NCI-H1436 (cell line): ENCODE measurements around the gene ISG15.

ENCODE experiments used
- DNase-seq: peaks from one replicate; lab custom pipeline; 2025; lab: John Stamatoyannopoulos, UW

The ISG15 gene

DNA sequence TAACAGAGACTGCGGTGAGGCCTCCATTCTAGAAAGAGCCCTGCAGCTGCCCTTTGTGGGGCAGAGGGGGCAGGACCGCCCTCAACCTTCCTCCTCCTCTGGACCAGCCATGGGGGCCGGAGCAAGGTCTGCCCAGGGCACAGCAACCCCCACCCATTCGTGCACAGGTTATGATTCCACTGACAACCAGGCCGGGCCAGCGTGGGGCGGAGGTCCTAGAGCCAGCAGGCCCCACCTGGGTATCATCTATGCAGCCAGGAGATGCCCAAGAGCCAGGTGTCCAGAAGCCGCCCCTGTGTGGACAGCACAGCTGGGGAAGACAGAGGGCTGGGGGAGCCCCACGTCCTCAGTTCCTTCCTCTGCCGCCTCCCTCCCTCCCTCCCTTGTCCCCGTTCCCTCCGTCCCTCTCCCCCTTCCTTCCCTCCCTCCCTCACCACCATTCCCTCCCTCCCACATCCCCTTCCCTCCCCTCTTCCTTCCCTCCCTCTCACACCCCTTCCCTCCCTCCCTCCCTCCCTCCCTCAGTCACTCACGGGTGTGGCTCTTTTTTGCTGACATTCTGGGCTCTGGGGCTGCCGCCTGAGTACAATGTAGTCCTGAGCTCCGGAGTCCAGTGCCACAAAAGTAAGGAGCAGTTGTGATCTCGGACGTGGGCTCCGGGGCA, 48.5 kb downstream of the ISG15 start:
- no peak for DNase-seq

DNA sequence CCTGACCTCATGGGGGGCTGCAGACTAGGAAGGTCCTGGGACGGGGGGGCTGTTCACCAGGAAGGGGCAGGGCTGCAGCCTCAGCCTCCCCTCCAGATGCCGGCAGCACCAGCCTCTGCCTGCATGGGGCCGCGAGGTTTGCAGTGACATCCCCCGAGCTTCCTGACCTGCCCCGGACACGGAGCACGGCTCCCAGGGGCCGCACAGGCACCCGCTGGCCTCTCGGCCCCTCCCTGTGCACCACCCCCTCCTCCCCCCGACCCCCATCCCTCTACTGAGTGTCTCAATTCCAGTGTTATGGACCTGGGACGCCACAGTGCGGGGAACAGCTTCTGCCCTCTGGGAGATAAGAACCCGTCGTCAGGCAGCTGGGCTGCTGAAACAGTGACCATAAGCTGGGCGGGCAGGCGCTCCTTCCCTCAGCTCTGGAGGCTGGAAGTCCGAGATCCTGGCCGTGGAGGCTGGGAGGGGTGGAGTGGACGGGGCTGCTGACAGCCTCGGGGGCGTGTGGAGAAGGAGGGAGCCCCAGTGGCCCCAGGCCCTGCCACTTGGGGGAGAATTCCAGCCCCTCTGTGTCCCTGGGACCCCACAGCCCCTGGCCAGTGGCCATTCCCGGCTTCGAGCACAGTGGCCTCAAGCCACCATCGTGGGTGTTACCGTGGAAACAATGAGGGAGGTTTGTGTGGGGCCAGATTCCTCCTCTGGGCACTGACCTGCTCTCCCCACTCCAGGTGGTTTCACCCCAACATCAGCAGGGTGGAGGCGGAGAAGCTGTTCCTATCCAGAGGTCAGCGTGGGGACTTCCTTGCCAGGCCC, 49.3 kb downstream of the ISG15 start:
- no peak for DNase-seq

GRCh38 chr1:1063261-1063944, 50.1 kb downstream of the ISG15 start:
- DNase-seq: no peak
